ENCODE results near the gene FADS2.
A peak's percentile ranks its signal among the peaks of the same experiment; 100 is the strongest.

GRCh38 chr11:61891331-61892084 is 63.4 kb downstream of the FADS2 start, which contains the start of gene FADS3:
- TF ChIP-seq, protein P1, sequence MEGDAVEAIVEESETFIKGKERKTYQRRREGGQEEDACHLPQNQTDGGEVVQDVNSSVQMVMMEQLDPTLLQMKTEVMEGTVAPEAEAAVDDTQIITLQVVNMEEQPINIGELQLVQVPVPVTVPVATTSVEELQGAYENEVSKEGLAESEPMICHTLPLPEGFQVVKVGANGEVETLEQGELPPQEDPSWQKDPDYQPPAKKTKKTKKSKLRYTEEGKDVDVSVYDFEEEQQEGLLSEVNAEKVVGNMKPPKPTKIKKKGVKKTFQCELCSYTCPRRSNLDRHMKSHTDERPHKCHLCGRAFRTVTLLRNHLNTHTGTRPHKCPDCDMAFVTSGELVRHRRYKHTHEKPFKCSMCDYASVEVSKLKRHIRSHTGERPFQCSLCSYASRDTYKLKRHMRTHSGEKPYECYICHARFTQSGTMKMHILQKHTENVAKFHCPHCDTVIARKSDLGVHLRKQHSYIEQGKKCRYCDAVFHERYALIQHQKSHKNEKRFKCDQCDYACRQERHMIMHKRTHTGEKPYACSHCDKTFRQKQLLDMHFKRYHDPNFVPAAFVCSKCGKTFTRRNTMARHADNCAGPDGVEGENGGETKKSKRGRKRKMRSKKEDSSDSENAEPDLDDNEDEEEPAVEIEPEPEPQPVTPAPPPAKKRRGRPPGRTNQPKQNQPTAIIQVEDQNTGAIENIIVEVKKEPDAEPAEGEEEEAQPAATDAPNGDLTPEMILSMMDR (IDR thresholded peaks at IDR 0.05 in 4 of 5, conservative IDR thresholded peaks at IDR 0.05 in 1 of 5): peak in 4 of 5 experiments; percentile 4 to 30 (median 15)
- TF ChIP-seq POLR2A (IDR thresholded peaks at IDR 0.05): peak; percentile 92 to 98

Data from gastrocnemius medialis (tissue), 4 donors.